ENCODE results near the gene TMEM11. TPM values are rescaled to one million over a fixed set of nuclear protein-coding genes. Genes with fewer than 3 reads are reported as not detected.

TMEM11 gene
- total RNA-seq, 1 experiment from 2014 or later, result 23.4 TPM

GRCh38 chr17:21184570-21184969 lies 29.4 kb downstream of the TMEM11 start:
- no peak for TF ChIP-seq CTCF (IDR thresholded peaks at IDR 0.05)
- no peaks in the 10 kb centered on the region for H3K9me3 ChIP-seq (ENCODE audit: control insufficient read depth, insufficient read depth, low read depth, low read length)
- no peaks in the 10 kb centered on the region; the same call in 1 of the 2 replicates for H3K36me3 ChIP-seq (ENCODE audit: control insufficient read depth, insufficient read depth, low read length)
- H3K27me3 ChIP-seq (ENCODE audit: control insufficient read depth, insufficient read depth, low read length), result no peaks in the 10 kb centered on the region
- CTCF ChIA-PET, result interaction anchor here (0.6 kb wide), 1 partner anchor 56 kb away, joined by 4 read pairs; no protein-coding TSS in a partner anchor
- in situ Hi-C loops (cut with HindIII; ENCODE audit: low pct_unique_long_range_greater_than_20kb, low sequenced_read_pairs) (no loop called here), intact Hi-C loops (cut with micrococcal nuclease; ENCODE audit: unreplicated experiment) (no loop called here)
- DNase-seq (ENCODE audit: low read depth, low spot score) (no peak), ATAC-seq (no peak)
- no peak overlapping the region for H3K27ac ChIP-seq (ENCODE audit: low read length)
- no TSS peak for BruUV-seq (replicated peaks)
- no peak overlapping the region for H3K4me3 ChIP-seq (ENCODE audit: low read depth in 2 of 2, low read length in 2 of 2)
- POLR2A ChIA-PET, result no interaction called here
- no peaks in the 10 kb centered on the region for H3K4me1 ChIP-seq (ENCODE audit: control insufficient read depth, insufficient read depth, low read length)

- in situ Hi-C loops (cut with HindIII; ENCODE audit: low pct_unique_long_range_greater_than_20kb, low sequenced_read_pairs) (no loop called here), intact Hi-C loops (cut with micrococcal nuclease; ENCODE audit: unreplicated experiment) (no loop called here)
- no peak for ATAC-seq
- Histone ChIP-seq H3K4me3 (ENCODE audit: low read depth in 2 of 2, low read length in 2 of 2) (no peak overlapping the region), H3K36me3 (ENCODE audit: control insufficient read depth, insufficient read depth, low read length) (no peaks in the 10 kb centered on the region; the same call in 1 of the 2 replicates), H3K27me3 (ENCODE audit: control insufficient read depth, insufficient read depth, low read length) (no peaks in the 10 kb centered on the region), H3K27ac (ENCODE audit: low read length) (no peak overlapping the region), H3K9me3 (ENCODE audit: control insufficient read depth, insufficient read depth, low read depth, low read length) (no peaks in the 10 kb centered on the region), H3K4me1 (ENCODE audit: control insufficient read depth, insufficient read depth, low read length) (no peaks in the 10 kb centered on the region)
- no TSS peak for BruUV-seq (replicated peaks)
- no peak for DNase-seq (ENCODE audit: low read depth, low spot score)
- ChIA-PET CTCF (interaction anchor here (0.6 kb wide), 1 partner anchor 64 kb away, joined by 4 read pairs; no protein-coding TSS in a partner anchor), POLR2A (interaction anchor here (0.6 kb wide), 1 partner anchor 368 kb away, joined by 4 read pairs; no protein-coding TSS in a partner anchor)
- no peak for TF ChIP-seq POLR2AphosphoS5 (IDR thresholded peaks at IDR 0.05; ENCODE audit: low read depth, low read length)
- TF ChIP-seq REST (IDR thresholded peaks at IDR 0.05; ENCODE audit: insufficient read depth in 1 of 2, low read depth in 2 of 2, low read length in 1 of 2), result no peak
- TF ChIP-seq SIN3A (IDR thresholded peaks at IDR 0.05; ENCODE audit: borderline replicate concordance, insufficient read depth, low read depth, low read length), result no peak
- TF ChIP-seq TCF7L2 (IDR thresholded peaks at IDR 0.05; ENCODE audit: low read depth, low read length), result no peak
- TF ChIP-seq CTCF (IDR thresholded peaks at IDR 0.05), result no peak
These were observed 30.5 kb downstream of the TMEM11 start for GRCh38 chr17:21183468-21183867.
